Testis (tissue), 2 donors: ENCODE measurements around the gene PSMB7.

Experiments
- CTCF ChIP-seq, 3 experiments: fragments of 450-650 bp in 2 of 3; fragments of 200-600 bp in 1 of 3; sonication (generic) in 1 of 3; IDR thresholded peaks; one replicate each; pipeline ENCODE4 v1.5.1; 2016 to 2019; ENCODE audit warnings: antibody characterized with exemption in 3 of 3, mild to moderate bottlenecking in 2 of 3, moderate library complexity in 1 of 3
- POLR2A ChIP-seq: fragments of 450-650 bp; IDR thresholded peaks from one replicate; pipeline ENCODE4 v1.6.1; 2017; ENCODE audit warnings: antibody characterized with exemption, mild to moderate bottlenecking, moderate library complexity

GRCh38 chr9:124427281-124427680 is 12.0 kb upstream of the PSMB7 start:
- TF ChIP-seq CTCF (IDR thresholded peaks at IDR 0.05) (no peak), POLR2A (no peak)
